Natural killer cell treated with Interleukin-12 subunit alpha and Interleukin-12 subunit beta and Interleukin-15 and Interleukin-18, amount 100 ng/mL, for 72 hours (primary cell): ENCODE results near the gene CASP8AP2. TPM values are rescaled to one million over a fixed set of nuclear protein-coding genes. Genes with fewer than 3 reads are reported as not detected.

Experiments used
- ATAC-seq, 2 donors: fragments of 150-1000 bp; cut with Tn5 transposase in 1 of 2; sonication (Bioruptor Pico), chemical (Tn5 transposase) in 1 of 2; 2 replicates each; pipeline ENCODE4 v1.10.0; 2021
- DNase-seq: peaks from one replicate; pipeline ENCODE4 v3.0.0; 2022; ENCODE audit warnings: low spot score
- H3K27ac Mint-ChIP-seq, 2 donors: 1 replicate in 1 of 2; 2 replicates in 1 of 2; pipeline ENCODE4 v1.8.0; 2022; ENCODE audit warnings: mixed read lengths in 2 of 2, mild to moderate bottlenecking in 1 of 2, moderate library complexity in 1 of 2
- H3K27me3 Mint-ChIP-seq, 2 donors: 1 replicate in 1 of 2; 2 replicates in 1 of 2; pipeline ENCODE4 v1.8.0; 2022; ENCODE audit warnings: mixed read lengths in 2 of 2
- H3K36me3 Mint-ChIP-seq: one replicate; pipeline ENCODE4 v1.8.0; 2022; ENCODE audit warnings: mixed read lengths
- H3K4me1 Mint-ChIP-seq, 2 donors: 1 replicate in 1 of 2; 2 replicates in 1 of 2; pipeline ENCODE4 v1.8.0; 2022; ENCODE audit warnings: low read depth in 2 of 2, mixed read lengths in 2 of 2, mild to moderate bottlenecking in 1 of 2
- H3K4me3 Mint-ChIP-seq: one replicate; pipeline ENCODE4 v1.8.0; 2022; ENCODE audit warnings: mixed read lengths
- H3K9me3 Mint-ChIP-seq: 2 replicates; pipeline ENCODE4 v1.8.0; 2022; ENCODE audit warnings: mixed read lengths
- total RNA-seq, 2 donors: library from RNA; stranded (reverse); gene quantifications; one replicate each; pipeline ENCODE4 v1.2.3, GENCODE V29; 2022

CASP8AP2 gene
- total RNA-seq, 2 donors from 2014 or later = 20.3 to 33.1 TPM

DNA sequence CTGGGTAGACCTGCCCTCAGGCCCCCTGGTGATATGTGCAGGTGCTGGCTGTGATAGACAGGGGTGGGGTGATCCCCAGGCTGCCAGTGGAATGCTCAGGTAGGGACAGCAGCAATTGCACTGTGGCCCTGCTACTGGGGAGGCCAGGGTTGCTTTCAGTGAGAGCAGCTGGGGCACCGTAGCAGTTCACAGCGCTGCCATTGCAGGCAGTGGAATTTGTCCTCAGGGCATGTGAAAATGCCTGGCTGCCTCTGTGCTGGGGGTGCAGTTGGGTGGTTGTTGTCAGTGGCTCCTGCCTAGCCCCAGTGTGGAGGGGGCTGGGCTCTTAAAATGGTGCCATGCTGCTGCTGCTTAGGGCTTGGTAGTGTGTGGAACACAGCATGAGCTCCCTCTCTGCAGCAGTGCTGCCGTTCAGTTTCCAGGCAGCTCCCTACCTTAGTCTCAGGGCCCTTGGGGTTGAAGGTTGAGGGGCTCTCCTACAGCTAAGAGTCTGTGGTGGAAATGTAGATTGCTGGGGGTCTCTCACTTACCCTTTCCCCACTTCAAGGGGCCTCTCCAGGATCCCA is 88.2 kb downstream of the CASP8AP2 start:
- no peak overlapping the region for H3K27ac Mint-ChIP-seq
- no peak for DNase-seq
- H3K36me3 Mint-ChIP-seq = peaks cover 12% of the 10 kb centered on the region
- peaks cover 13% of the 10 kb centered on the region for H3K9me3 Mint-ChIP-seq
- no peaks in the 10 kb centered on the region for H3K4me1 Mint-ChIP-seq
- H3K4me3 Mint-ChIP-seq = no peak overlapping the region
- ATAC-seq = peak in 1 of 2 donors; percentile 6
- H3K27me3 Mint-ChIP-seq = peaks cover 0 to 2% of the 10 kb centered on the region in 2 donors

Other genes with a start within 250 kb of the CASP8AP2 start
- gene LYRM2, start 191.1 kb upstream of the CASP8AP2 start, total RNA-seq = 10 to 100 TPM; 25.4 to 29.5 TPM
- 100 to 1,000 TPM in 1 of 2 donors, 10 to 100 TPM in 1; 47.3 to 102 TPM for gene MDN1, start 10.1 kb upstream of the CASP8AP2 start, total RNA-seq
- not detected for gene GJA10, start 64.6 kb downstream of the CASP8AP2 start, total RNA-seq